ENCODE data around the gene PDSS1.
"Not testable (repeated sequence)": the region's sequence is repeated elsewhere in the genome, so short reads cannot be mapped to it uniquely, and the experiment has no call there.

- TF ChIP-seq POLR2AphosphoS5, TAF1, SPI1, POLR2A (IDR thresholded peaks at IDR 0.05; ENCODE audit: low read depth, low read length): not testable (repeated sequence)
Observed at GRCh38 chr10:26694536-26694935, 3.0 kb upstream of the PDSS1 start.

Data from GM12891 (cell line).